ENCODE results near the gene PAK6. TPM values are rescaled to one million over a fixed set of nuclear protein-coding genes. Genes with fewer than 3 reads are reported as not detected.

PAK6 gene
- total and polyA plus RNA-seq, 9 of the 15 experiments (the other 6 are each of a cell fraction or from before 2014, with no cell fraction given), result 0.03 to 0.74 (median 0.16) TPM; not detected in 2

DNA sequence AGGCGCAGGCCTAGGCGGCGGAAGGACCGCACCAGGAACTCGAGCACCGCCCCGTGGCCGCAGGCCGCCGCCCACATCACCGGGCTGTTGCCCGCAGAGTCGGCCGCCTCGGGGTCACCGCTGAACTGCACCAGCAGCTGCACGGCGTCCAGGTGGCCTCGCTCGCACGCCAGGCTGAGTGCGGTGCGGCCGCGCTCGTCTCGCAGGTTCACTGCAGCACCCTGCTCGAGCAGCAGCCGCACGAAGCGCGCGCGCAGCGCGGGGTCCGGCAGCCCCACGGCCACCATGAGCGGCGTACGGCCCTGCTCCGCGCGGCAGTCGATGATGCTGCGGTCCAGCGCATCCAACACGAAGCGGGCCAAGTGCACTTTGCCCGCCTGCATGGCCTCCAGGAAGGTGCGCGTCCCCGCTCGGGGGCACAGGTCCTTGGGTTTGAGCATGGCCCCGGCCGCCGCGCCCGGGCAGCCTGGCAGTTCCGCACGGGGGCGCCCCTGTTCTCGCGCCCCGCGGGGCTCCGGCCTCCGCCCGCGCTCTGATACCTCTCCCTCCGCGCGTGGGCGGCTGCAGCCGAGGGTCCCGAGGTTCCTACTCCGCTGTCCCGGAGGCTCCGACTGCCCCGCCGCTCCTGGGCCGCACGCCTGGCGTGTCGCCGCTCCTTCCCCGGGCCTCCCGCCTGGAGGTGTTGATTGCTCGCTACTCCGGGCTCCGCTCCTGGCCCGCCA is 43.4 kb downstream of the PAK6 start (continued):
- TF ChIP-seq ZNF778 (CRISPR knock-in tag; IDR thresholded peaks at IDR 0.05) (no peak), CHD1 (IDR thresholded peaks at IDR 0.05; ENCODE audit: low read length) (no peak), RBM25 (IDR thresholded peaks at IDR 0.05; ENCODE audit: low read depth, low read length, severe bottlenecking) (no peak), RFX1 (IDR thresholded peaks at IDR 0.05) (no peak), ZNF143 (CRISPR knock-in tag; IDR thresholded peaks at IDR 0.05) (peak; percentile 49; the same call in 1 of the 2 replicates), PRPF4 (IDR thresholded peaks at IDR 0.05; ENCODE audit: insufficient read depth, low read depth, low read length, poor library complexity, severe bottlenecking) (no peak), CEBPZ (IDR thresholded peaks at IDR 0.05; ENCODE audit: borderline replicate concordance, low read depth, low read length) (no peak), MYNN (IDR thresholded peaks at IDR 0.05) (no peak), MYNN (CRISPR knock-in tag; IDR thresholded peaks at IDR 0.05) (no peak), U2AF2 (optimal IDR thresholded peaks at IDR 0.05; ENCODE audit: low read depth, low read length) (no peak), ZBTB17 (CRISPR knock-in tag; IDR thresholded peaks at IDR 0.05) (no peak), NONO (IDR thresholded peaks at IDR 0.05; ENCODE audit: low read depth in 2 of 2, low read length in 1 of 2) (no peak), DIDO1 (tag; IDR thresholded peaks at IDR 0.05; ENCODE audit: low read depth) (no peak), SNIP1 (IDR thresholded peaks at IDR 0.05; ENCODE audit: low read depth) (no peak)
- TF ChIP-seq, protein P1, sequence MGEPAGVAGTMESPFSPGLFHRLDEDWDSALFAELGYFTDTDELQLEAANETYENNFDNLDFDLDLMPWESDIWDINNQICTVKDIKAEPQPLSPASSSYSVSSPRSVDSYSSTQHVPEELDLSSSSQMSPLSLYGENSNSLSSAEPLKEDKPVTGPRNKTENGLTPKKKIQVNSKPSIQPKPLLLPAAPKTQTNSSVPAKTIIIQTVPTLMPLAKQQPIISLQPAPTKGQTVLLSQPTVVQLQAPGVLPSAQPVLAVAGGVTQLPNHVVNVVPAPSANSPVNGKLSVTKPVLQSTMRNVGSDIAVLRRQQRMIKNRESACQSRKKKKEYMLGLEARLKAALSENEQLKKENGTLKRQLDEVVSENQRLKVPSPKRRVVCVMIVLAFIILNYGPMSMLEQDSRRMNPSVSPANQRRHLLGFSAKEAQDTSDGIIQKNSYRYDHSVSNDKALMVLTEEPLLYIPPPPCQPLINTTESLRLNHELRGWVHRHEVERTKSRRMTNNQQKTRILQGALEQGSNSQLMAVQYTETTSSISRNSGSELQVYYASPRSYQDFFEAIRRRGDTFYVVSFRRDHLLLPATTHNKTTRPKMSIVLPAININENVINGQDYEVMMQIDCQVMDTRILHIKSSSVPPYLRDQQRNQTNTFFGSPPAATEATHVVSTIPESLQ (CRISPR knock-in tag; IDR thresholded peaks at IDR 0.05), result no peak

Data from K562 (cell line).